Stimulated activated naive B cell treated with anti-CD40 and anti-IgM and Interleukin-4, amounts not matched to agents 10 μg/mL and 1 μg/mL and 100 μg/mL, for 72 hours (primary cell): ENCODE data around the gene ADTRP.

Source experiments
- ATAC-seq, 2 donors: fragments of 150-1000 bp; cut with Tn5 transposase; replicated peaks; 2 replicates each; pipeline ENCODE4 v1.10.0; 2021; ENCODE audit warnings: moderate library complexity in 1 of 2
- DNase-seq: peaks from one replicate; pipeline ENCODE4 v3.0.0; 2021
- H3K27ac Mint-ChIP-seq: one replicate; pipeline ENCODE4 v1.8.0; 2022; ENCODE audit warnings: mild to moderate bottlenecking, mixed read lengths
- H3K27me3 Mint-ChIP-seq, 2 donors: one replicate each; pipeline ENCODE4 v1.8.0; 2022; ENCODE audit warnings: mixed read lengths in 2 of 2
- H3K36me3 Mint-ChIP-seq, 2 donors: one replicate each; pipeline ENCODE4 v1.8.0; 2022; ENCODE audit warnings: mixed read lengths in 2 of 2, mild to moderate bottlenecking in 1 of 2
- H3K4me1 Mint-ChIP-seq, 2 donors: one replicate each; pipeline ENCODE4 v1.8.0; 2022; ENCODE audit warnings: mixed read lengths in 2 of 2, mild to moderate bottlenecking in 1 of 2
- H3K4me3 Mint-ChIP-seq, 2 donors: one replicate each; pipeline ENCODE4 v1.8.0; 2022; ENCODE audit warnings: mild to moderate bottlenecking in 2 of 2, mixed read lengths in 2 of 2, moderate library complexity in 1 of 2
- H3K9me3 Mint-ChIP-seq, 2 donors: one replicate each; pipeline ENCODE4 v1.8.0; 2022; ENCODE audit warnings: mixed read lengths in 2 of 2, mild to moderate bottlenecking in 1 of 2

ADTRP gene

GRCh38 chr6:11748591-11749210 lies 29.9 kb downstream of the ADTRP start:
- Mint-ChIP-seq H3K27me3 (peaks cover 0 to 8% of the 10 kb centered on the region in 2 donors), H3K36me3 (no peaks in the 10 kb centered on the region), H3K27ac (no peak overlapping the region), H3K4me3 (no peak overlapping the region), H3K4me1 (peaks cover 8 to 14% of the 10 kb centered on the region in 2 donors), H3K9me3 (peaks cover 0 to 1% of the 10 kb centered on the region in 2 donors)
- ATAC-seq (no peak), DNase-seq (no peak)

- peaks cover 0 to 1% of the 10 kb centered on the region in 2 donors for H3K9me3 Mint-ChIP-seq
- H3K27me3 Mint-ChIP-seq: peaks cover 0 to 7% of the 10 kb centered on the region in 2 donors
- no peaks in the 10 kb centered on the region for H3K36me3 Mint-ChIP-seq
- H3K4me1 Mint-ChIP-seq: peaks cover 9 to 19% of the 10 kb centered on the region in 2 donors
- ATAC-seq (no peak), DNase-seq (no peak)
- no peak overlapping the region for H3K27ac Mint-ChIP-seq
- H3K4me3 Mint-ChIP-seq: no peak overlapping the region
Observed at GRCh38 chr6:11747021-11747420, 31.6 kb downstream of the ADTRP start.

- ATAC-seq: peak in 1 of 2 donors; percentile 53
- Mint-ChIP-seq H3K4me3 (no peak overlapping the region), H3K27ac (no peak overlapping the region), H3K9me3 (peaks cover 0 to 1% of the 10 kb centered on the region in 2 donors), H3K27me3 (peaks cover 0 to 16% of the 10 kb centered on the region in 2 donors), H3K36me3 (no peaks in the 10 kb centered on the region), H3K4me1 (peaks cover 17 to 30% of the 10 kb centered on the region in 2 donors)
- DNase-seq: no peak
Observed at GRCh38 chr6:11744753-11745152, 33.9 kb downstream of the ADTRP start.

GRCh38 chr6:11744101-11744500 lies 34.5 kb downstream of the ADTRP start:
- Mint-ChIP-seq H3K36me3 (no peaks in the 10 kb centered on the region), H3K27ac (no peak overlapping the region), H3K4me3 (no peak overlapping the region), H3K27me3 (peaks cover 0 to 16% of the 10 kb centered on the region in 2 donors), H3K4me1 (peaks cover 17 to 34% of the 10 kb centered on the region in 2 donors), H3K9me3 (peaks cover 0 to 1% of the 10 kb centered on the region in 2 donors)
- ATAC-seq: no peak
- DNase-seq: no peak

- peaks cover 0 to 27% of the 10 kb centered on the region in 2 donors for H3K27me3 Mint-ChIP-seq
- no peak overlapping the region for H3K4me3 Mint-ChIP-seq
- H3K4me1 Mint-ChIP-seq: peaks cover 25 to 41% of the 10 kb centered on the region in 2 donors
- DNase-seq (no peak), ATAC-seq (peak; percentile 29 to 51)
- peaks cover 0 to 1% of the 10 kb centered on the region in 2 donors for H3K9me3 Mint-ChIP-seq
- no peaks in the 10 kb centered on the region for H3K36me3 Mint-ChIP-seq
- H3K27ac Mint-ChIP-seq: no peak overlapping the region
Observed at GRCh38 chr6:11740875-11741274, 37.7 kb downstream of the ADTRP start.

- Mint-ChIP-seq H3K27ac (no peak overlapping the region), H3K36me3 (no peaks in the 10 kb centered on the region), H3K4me1 (peaks cover 26 to 46% of the 10 kb centered on the region in 2 donors), H3K9me3 (no peaks in the 10 kb centered on the region), H3K27me3 (peaks cover 0 to 20% of the 10 kb centered on the region in 2 donors), H3K4me3 (no peak overlapping the region)
- DNase-seq: no peak
- no peak for ATAC-seq
Observed at GRCh38 chr6:11738661-11739375, 39.8 kb downstream of the ADTRP start.

- Mint-ChIP-seq H3K4me3 (no peak overlapping the region), H3K27ac (no peak overlapping the region), H3K36me3 (no peaks in the 10 kb centered on the region), H3K9me3 (no peaks in the 10 kb centered on the region), H3K4me1 (peaks cover 31 to 51% of the 10 kb centered on the region in 2 donors), H3K27me3 (peaks cover 0 to 20% of the 10 kb centered on the region in 2 donors)
- DNase-seq (no peak), ATAC-seq (no peak)
Observed at GRCh38 chr6:11738234-11738633, 40.4 kb downstream of the ADTRP start.

- Mint-ChIP-seq H3K36me3 (peaks cover 0 to under 1% of the 10 kb centered on the region in 2 donors), H3K27me3 (peaks cover 0 to 16% of the 10 kb centered on the region in 2 donors), H3K27ac (no peak overlapping the region), H3K4me3 (no peak overlapping the region), H3K4me1 (peaks cover 36 to 61% of the 10 kb centered on the region in 2 donors), H3K9me3 (no peaks in the 10 kb centered on the region)
- ATAC-seq (no peak), DNase-seq (no peak)
Observed at GRCh38 chr6:11736601-11737000, 42.0 kb downstream of the ADTRP start.

GRCh38 chr6:11734861-11735613 lies 43.6 kb downstream of the ADTRP start:
- Mint-ChIP-seq H3K27me3 (peaks cover 0 to 13% of the 10 kb centered on the region in 2 donors), H3K36me3 (peaks cover 0 to 2% of the 10 kb centered on the region in 2 donors), H3K4me3 (no peak overlapping the region), H3K9me3 (no peaks in the 10 kb centered on the region), H3K4me1 (peaks cover 40 to 67% of the 10 kb centered on the region in 2 donors), H3K27ac (no peak overlapping the region)
- no peak for DNase-seq
- no peak for ATAC-seq

- Mint-ChIP-seq H3K4me3 (peak overlapping the region; percentile 17 to 19), H3K9me3 (no peaks in the 10 kb centered on the region), H3K36me3 (peaks cover 4 to 9% of the 10 kb centered on the region in 2 donors), H3K4me1 (peaks cover 57 to 86% of the 10 kb centered on the region in 2 donors), H3K27me3 (peaks cover 0 to 8% of the 10 kb centered on the region in 2 donors), H3K27ac (peak overlapping the region; percentile 89)
- peak; percentile 93 for DNase-seq
- peak; percentile 84 to 86 for ATAC-seq
Observed at GRCh38 chr6:11732036-11732631, 46.5 kb downstream of the ADTRP start.

GRCh38 chr6:11731423-11731822 lies 47.2 kb downstream of the ADTRP start:
- H3K4me3 Mint-ChIP-seq: peak overlapping the region; percentile 12 to 23
- peak overlapping the region; percentile 89 for H3K27ac Mint-ChIP-seq
- H3K27me3 Mint-ChIP-seq: peaks cover 0 to 5% of the 10 kb centered on the region in 2 donors
- ATAC-seq (no peak), DNase-seq (no peak)
- peaks cover 6 to 12% of the 10 kb centered on the region in 2 donors for H3K36me3 Mint-ChIP-seq
- peaks cover 57 to 88% of the 10 kb centered on the region in 2 donors for H3K4me1 Mint-ChIP-seq
- H3K9me3 Mint-ChIP-seq: peaks cover 0 to under 1% of the 10 kb centered on the region in 2 donors

GRCh38 chr6:11730641-11731040 lies 48.0 kb downstream of the ADTRP start:
- Mint-ChIP-seq H3K36me3 (peaks cover 13 to 18% of the 10 kb centered on the region in 2 donors), H3K27ac (peak overlapping the region; percentile 70), H3K4me3 (peak overlapping the region in 1 of 2 donors; percentile 3), H3K4me1 (peaks cover 59 to 96% of the 10 kb centered on the region in 2 donors), H3K9me3 (peaks cover 0 to 5% of the 10 kb centered on the region in 2 donors), H3K27me3 (no peaks in the 10 kb centered on the region)
- ATAC-seq: peak; percentile 52 to 60
- peak; percentile 65 for DNase-seq

GRCh38 chr6:11729076-11729475 lies 49.5 kb downstream of the ADTRP start:
- peaks cover 58 to 93% of the 10 kb centered on the region in 2 donors for H3K4me1 Mint-ChIP-seq
- ATAC-seq: no peak

More at GRCh38 chr6:11729076-11729475, 49.5 kb downstream of the ADTRP start:
- peaks cover 0 to 5% of the 10 kb centered on the region in 2 donors for H3K9me3 Mint-ChIP-seq
- H3K36me3 Mint-ChIP-seq: peaks cover 20 to 28% of the 10 kb centered on the region in 2 donors
- H3K4me3 Mint-ChIP-seq: peak overlapping the region; percentile 23 to 91
- H3K27ac Mint-ChIP-seq: peak overlapping the region; percentile 92
- no peaks in the 10 kb centered on the region for H3K27me3 Mint-ChIP-seq
- no peak for DNase-seq
